Measurements from ENCODE around the gene HIGD1A. TPM values are rescaled to one million over a fixed set of nuclear protein-coding genes. Genes with fewer than 3 reads are reported as not detected.
A peak's percentile ranks its signal among the peaks of the same experiment; 100 is the strongest.

Gene HIGD1A
- total RNA-seq, 1 donor from 2014 or later: 82.4 TPM

DNA sequence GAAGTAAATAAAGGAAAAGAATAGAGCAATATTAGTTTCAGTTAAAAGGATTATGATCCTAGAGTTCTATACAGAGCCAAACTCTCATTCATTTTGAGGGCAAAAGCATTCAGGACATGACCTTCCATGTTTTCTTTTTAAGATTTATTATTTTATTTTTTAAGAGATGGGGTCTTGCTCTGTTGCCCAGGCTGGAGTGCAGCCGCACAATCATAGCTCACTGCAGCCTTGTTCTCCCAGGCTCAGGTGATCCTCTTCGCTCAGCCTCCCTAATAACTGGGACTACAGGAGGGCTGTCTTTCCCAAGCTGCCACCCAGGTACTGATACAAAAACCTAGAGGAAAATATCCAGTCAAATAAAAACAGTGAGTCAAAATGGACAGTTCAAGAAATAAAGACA lies 17.7 kb downstream of the HIGD1A start:
- no peaks in the 10 kb centered on the region for H3K27me3 Mint-ChIP-seq (ENCODE audit: low read depth)
- no peak overlapping the region for H3K4me3 Mint-ChIP-seq
- TF ChIP-seq, protein P1, sequence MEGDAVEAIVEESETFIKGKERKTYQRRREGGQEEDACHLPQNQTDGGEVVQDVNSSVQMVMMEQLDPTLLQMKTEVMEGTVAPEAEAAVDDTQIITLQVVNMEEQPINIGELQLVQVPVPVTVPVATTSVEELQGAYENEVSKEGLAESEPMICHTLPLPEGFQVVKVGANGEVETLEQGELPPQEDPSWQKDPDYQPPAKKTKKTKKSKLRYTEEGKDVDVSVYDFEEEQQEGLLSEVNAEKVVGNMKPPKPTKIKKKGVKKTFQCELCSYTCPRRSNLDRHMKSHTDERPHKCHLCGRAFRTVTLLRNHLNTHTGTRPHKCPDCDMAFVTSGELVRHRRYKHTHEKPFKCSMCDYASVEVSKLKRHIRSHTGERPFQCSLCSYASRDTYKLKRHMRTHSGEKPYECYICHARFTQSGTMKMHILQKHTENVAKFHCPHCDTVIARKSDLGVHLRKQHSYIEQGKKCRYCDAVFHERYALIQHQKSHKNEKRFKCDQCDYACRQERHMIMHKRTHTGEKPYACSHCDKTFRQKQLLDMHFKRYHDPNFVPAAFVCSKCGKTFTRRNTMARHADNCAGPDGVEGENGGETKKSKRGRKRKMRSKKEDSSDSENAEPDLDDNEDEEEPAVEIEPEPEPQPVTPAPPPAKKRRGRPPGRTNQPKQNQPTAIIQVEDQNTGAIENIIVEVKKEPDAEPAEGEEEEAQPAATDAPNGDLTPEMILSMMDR (conservative IDR thresholded peaks at IDR 0.05): no peak
- H3K9me3 Mint-ChIP-seq: no peaks in the 10 kb centered on the region
- H3K27ac Mint-ChIP-seq (ENCODE audit: unreplicated experiment): no peak overlapping the region
- H3K4me1 Mint-ChIP-seq: no peaks in the 10 kb centered on the region
- peaks cover 2% of the 10 kb centered on the region for H3K36me3 Mint-ChIP-seq (ENCODE audit: low read depth)
- DNase-seq (ENCODE audit: low read depth, low spot score): no peak

GRCh38 chr3:42786212-42786611 lies 18.1 kb downstream of the HIGD1A start:
- Mint-ChIP-seq H3K27ac (ENCODE audit: unreplicated experiment) (no peak overlapping the region), H3K9me3 (no peaks in the 10 kb centered on the region), H3K4me1 (no peaks in the 10 kb centered on the region), H3K36me3 (ENCODE audit: low read depth) (peaks cover 2% of the 10 kb centered on the region), H3K4me3 (no peak overlapping the region), H3K27me3 (ENCODE audit: low read depth) (no peaks in the 10 kb centered on the region)
- TF ChIP-seq, protein P1 (conservative IDR thresholded peaks at IDR 0.05): no peak
- no peak for DNase-seq (ENCODE audit: low read depth, low spot score)

- peaks cover 5% of the 10 kb centered on the region for H3K36me3 Mint-ChIP-seq (ENCODE audit: low read depth)
- TF ChIP-seq, protein P1 (conservative IDR thresholded peaks at IDR 0.05): peak; percentile 88
- H3K9me3 Mint-ChIP-seq: no peaks in the 10 kb centered on the region
- H3K4me1 Mint-ChIP-seq: peaks cover 6% of the 10 kb centered on the region
- H3K27me3 Mint-ChIP-seq (ENCODE audit: low read depth): no peaks in the 10 kb centered on the region
- no peak overlapping the region for H3K27ac Mint-ChIP-seq (ENCODE audit: unreplicated experiment)
- no peak overlapping the region for H3K4me3 Mint-ChIP-seq
- DNase-seq (ENCODE audit: low read depth, low spot score): peak; percentile 56
These were observed 23.2 kb downstream of the HIGD1A start for GRCh38 chr3:42780892-42781700.

GRCh38 chr3:42780398-42780797 lies 23.9 kb downstream of the HIGD1A start:
- H3K27ac Mint-ChIP-seq (ENCODE audit: unreplicated experiment): no peak overlapping the region
- TF ChIP-seq, protein P1 (conservative IDR thresholded peaks at IDR 0.05): no peak
- peaks cover 5% of the 10 kb centered on the region for H3K36me3 Mint-ChIP-seq (ENCODE audit: low read depth)
- no peaks in the 10 kb centered on the region for H3K9me3 Mint-ChIP-seq
- DNase-seq (ENCODE audit: low read depth, low spot score): no peak
- H3K4me3 Mint-ChIP-seq: no peak overlapping the region
- H3K4me1 Mint-ChIP-seq: peaks cover 6% of the 10 kb centered on the region
- H3K27me3 Mint-ChIP-seq (ENCODE audit: low read depth): no peaks in the 10 kb centered on the region

GRCh38 chr3:42778644-42779043 lies 25.6 kb downstream of the HIGD1A start:
- TF ChIP-seq, protein P1 (conservative IDR thresholded peaks at IDR 0.05): no peak
- Mint-ChIP-seq H3K4me3 (no peak overlapping the region), H3K9me3 (no peaks in the 10 kb centered on the region), H3K4me1 (peaks cover 10% of the 10 kb centered on the region), H3K36me3 (ENCODE audit: low read depth) (peaks cover 5% of the 10 kb centered on the region), H3K27ac (ENCODE audit: unreplicated experiment) (peak overlapping the region; percentile 22), H3K27me3 (ENCODE audit: low read depth) (no peaks in the 10 kb centered on the region)
- no peak for DNase-seq (ENCODE audit: low read depth, low spot score)
